GM18511 (cell line): ENCODE results near the gene HOMER2.
A peak's percentile ranks its signal among the peaks of the same experiment; 100 is the strongest.
"Not testable (repeated sequence)": the region's sequence is repeated elsewhere in the genome, so short reads cannot be mapped to it uniquely, and the experiment has no call there.

Source experiments
- ATAC-seq: cut with Tn5 transposase; IDR thresholded peaks from one replicate; pipeline ENCODE4 v1.9.1; 2021; ENCODE audit warnings: mild to moderate bottlenecking, moderate library complexity; ENCODE audit not compliant: unreplicated experiment

The HOMER2 gene

DNA sequence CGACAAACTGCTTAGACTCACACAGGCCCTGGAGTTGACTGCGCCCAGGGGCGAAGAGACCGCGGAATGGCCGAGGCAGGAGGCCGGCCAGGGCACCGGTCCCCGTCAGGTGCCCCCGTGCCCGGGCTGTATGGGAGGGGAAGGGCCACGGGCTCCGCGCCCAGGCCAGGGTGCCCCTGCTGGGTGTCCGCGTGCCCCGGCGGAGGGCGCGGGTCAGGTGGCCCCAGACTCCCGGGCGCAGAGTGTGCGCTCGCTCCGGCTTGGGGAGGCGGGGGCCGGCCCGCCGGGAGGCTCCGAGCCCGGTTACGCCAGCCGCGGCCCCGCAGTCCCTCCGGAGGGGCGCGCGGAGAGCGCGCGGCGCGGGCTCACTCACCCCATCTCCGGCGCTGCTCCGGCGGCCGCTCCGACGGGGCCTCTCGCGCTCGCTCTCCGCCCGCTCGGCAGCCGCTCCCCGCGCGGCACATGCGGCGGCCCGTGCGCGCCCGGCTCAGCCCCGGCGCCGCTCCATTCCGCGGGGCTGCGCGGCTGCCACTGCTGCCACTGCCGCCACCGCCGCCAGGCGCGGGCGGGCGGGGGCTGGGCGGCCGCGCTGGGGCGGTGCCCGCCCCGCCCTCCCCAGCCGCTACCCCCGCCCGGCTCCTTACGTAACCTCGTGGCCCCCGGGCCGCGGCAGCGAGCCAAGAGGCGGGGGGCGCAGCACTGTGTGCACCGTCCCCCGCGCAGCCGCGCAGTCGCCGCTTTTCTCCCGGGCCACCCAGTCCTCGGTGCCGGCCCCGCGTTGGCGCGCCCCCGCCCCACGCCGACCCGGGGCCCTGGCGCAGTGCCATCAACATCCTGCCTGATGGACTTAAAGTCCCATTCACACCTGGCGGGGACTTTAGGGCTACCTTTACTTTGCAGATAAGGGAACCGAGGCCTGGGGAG, at the start of gene HOMER2:
Gene HOMER2 (minus strand): TSS at position 563 of the 924 bp plus-strand sequence. CDS start 185 bp downstream, at position 378.
- ATAC-seq: no peak

DNA sequence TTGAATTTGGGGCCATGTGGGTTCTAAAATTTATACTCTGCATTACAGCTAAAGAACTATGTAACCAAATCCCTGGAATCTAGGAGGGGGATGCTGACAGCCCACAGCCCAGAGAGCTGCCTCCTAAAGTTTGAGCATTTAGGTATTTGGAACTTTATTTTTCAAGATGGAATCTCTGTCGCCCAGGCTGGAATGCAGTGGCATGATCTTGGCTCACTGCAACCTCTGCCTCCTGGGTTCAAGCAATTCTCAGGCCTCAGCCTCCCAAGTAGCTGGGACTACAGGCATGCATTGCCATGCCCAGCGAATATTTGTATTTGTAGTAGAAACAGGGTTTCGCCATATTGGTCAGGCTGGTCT, 48.1 kb upstream of the HOMER2 start:
- not testable (repeated sequence) for ATAC-seq

DNA sequence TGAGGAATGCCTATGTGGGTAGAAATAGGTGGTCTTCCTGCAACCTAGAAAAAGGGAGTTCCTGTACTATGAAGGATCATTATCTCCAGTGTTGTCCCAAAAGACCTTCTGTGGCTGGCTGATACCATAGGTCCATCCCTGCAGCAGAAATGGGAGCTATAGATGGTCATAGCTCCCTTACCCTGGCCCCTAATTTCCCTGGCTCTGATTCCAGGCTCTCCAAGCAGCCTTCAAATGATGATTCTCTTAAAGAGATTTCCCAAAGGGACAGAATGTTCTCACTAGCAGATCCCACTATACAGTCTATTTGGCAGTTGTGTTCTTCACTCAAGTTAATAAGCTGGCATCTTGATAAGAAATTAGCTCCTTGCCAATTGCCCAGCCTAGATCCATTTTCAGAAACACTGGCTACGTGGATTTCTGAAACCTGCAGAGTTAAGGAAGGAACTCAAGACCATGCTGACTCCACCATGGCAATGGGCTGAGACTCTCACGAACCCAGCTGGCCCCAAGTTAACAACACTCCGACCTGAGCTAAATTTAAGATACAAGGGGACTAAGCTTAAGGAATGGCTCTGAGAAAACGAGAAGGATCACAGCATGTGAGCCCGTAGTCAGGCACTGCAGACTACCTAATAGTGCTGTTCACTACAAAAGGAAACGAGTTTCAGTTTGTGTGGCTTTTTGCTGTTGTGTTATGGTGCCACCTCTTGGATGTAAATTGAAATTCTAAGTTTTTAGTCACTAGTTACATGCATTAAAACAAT, 47.6 kb upstream of the HOMER2 start:
- ATAC-seq: peak; percentile 84

DNA sequence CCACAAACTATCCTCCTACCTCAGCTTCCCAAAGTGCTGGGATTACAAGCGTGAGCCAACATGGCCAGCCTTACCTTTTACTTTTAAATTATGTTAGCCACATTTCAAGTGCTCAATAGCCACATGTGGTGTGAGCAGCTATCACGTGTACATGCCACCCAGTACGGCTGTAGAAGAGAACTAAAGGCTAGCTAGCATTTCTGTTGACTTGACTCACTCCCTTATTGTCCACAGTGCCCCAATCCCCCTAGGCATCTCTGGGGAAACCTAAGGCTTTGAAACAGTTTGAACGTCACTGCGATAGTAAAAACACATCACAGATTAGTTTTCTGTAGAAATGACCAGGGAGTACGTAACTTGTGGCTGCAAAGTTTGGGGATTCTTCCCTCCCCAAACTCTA, 46.9 kb upstream of the HOMER2 start:
- ATAC-seq: no peak

DNA sequence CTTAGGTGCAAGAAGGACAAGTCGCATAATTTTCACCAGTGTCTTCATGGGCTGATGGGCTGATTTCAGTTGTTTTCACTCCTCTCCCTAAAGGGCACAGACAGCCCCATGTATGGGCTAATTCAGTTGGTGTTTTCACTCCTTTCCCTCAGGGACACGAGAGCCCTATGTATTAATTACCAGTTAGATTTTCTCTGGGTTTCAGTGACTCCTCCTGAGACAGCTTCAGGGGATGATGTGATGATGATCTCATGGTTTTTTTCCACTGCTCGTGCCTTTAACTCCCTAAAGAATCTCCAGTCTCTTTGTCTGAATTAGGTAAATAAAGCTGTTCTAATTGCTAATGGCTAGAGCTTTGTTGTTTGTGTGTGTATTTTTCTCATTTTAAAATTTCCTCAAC, 43.4 kb upstream of the HOMER2 start:
- ATAC-seq: no peak

DNA sequence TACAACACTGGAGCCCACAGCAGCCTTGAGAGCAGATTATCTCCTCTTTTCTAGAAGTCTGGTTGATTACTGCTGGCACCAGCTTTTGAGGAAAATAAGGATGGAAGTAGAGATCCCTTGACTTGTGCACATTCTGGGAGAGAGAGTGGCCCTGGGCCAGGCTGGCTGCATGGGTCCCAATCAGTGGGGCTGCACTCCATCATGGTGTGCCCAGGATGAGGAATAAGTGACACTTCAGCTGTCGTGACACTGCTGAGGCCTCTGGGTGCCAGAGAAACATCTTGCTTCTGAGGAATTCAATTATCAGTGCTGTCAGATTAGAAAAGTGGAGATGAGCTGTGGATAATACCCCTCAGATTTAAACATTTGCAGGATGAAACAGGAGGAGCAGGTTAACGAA, 42.6 kb upstream of the HOMER2 start:
- ATAC-seq: no peak

DNA sequence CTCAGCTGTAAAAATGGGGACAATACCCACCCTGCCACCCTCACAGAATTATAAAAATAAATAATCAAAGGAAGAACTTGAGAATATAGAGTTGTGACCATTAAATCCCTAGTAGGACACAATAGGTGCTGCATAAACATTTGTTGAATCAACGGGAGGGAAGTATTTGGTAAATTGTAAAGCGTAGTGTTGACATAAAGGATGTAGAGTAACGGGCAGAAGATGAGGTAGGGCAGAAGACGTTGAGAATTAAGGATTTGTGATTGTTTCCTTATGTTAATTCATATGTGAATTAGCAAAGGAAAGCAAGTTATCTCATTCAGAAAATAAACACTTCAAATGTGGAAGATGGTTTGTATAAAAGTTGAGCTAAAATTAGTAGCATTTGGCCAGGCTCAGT, 40.6 kb upstream of the HOMER2 start:
- ATAC-seq: no peak

DNA sequence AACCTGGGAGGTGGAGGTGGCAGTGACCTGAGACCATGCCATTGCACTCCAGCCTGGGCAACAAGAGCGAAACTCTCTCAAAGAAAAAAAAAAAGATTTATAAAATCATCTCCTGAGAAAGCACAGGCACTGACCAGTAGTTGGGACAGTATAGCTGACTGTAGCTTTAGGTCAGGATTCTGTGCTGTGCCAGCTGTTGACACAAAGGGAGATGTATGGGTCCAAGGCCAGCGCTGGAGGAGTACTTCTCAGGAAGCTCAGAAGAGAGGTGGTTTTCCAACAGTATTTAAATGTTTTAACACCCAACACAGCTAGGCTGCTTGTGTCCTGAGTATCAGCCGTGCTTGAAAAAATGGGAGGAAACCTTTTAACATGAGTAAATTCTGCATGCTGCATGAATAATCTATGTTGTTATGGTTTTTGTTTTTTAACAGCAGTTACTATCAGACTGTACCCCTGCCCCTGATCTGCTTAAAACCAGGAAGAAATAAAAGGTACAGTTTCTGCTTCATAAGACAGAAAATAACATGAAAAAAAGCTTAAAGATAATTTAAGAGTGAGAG, 40.0 kb upstream of the HOMER2 start:
- no peak for ATAC-seq

DNA sequence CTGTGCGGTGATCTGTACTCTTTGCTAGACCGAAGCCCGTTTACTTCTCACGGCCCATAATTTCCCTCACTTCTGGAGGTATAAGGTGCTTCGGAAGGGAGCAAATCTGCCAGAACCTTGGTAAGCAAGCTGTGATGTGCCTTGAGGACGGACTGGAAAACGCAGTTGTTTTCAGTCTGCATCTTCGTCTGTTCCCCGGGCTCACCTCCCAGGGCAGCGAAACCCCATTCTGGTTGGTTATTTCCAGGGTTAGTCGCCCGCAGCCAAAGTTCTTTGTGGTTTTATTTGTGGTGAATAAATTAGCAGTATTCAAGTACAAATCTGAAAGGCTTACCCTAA, 33.9 kb upstream of the HOMER2 start:
- ATAC-seq: peak; percentile 16

DNA sequence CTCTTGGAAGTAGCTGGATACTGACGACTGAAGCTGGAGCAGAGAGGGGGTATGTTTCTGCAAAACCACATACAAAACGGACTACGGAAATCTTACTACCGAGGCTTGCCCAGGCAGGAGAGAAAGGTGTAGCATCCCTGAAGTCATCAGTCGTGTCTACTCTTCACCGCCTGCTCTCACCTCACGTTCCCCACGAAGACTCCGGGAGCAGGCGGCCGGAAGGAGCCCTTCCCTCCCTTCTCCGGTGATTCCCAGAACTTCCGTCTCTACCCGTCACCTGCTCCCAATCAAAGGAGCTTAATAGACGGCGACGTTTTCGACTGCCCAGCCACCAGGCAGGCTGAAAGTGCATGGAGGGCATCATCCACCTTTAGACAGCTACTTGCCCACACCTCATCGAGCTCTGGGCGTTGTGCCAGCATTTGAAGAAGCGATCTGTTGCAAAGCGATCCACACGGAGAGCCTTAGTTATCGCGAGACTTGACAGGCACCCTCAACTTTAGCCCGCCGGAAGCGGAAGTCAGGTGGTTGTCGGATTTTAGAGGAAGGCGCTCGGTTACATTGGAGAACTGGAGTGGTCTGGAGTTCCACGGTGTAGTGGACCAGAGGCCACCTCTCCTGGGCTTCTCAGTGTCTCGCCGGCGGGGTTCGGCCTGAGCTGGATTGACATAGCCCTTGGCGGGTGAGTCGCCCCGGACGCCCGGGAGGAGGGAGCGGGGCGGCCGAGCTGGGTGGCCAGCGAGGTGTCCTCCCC, 33.3 kb upstream of the HOMER2 start, which contains the start of gene RAMAC:
Gene RAMAC (plus strand): TSS at position 523 of the 754 bp plus-strand sequence. CDS start 2,809 bp downstream, outside the sequence.
- peak; percentile 96 for ATAC-seq

DNA sequence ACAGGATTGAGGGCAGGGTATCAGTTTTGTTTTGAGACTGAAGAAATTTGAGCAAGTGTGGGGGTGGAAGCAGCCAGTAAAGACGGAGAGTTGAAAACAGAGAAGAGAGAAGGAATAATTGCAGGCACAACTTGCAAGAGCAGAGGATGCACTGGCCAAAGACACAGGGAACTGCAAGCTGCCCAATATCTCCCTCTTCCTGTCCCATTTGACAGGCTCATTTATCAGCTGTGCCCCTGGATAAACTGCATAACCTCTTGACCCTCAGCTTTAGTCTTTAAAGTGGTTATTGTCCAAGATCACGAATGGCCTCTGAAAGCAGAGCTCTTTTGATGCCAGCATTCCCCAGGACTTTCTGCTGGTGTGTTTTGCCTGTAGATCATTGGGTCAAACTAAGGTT, 28.5 kb upstream of the HOMER2 start:
- ATAC-seq: no peak

DNA sequence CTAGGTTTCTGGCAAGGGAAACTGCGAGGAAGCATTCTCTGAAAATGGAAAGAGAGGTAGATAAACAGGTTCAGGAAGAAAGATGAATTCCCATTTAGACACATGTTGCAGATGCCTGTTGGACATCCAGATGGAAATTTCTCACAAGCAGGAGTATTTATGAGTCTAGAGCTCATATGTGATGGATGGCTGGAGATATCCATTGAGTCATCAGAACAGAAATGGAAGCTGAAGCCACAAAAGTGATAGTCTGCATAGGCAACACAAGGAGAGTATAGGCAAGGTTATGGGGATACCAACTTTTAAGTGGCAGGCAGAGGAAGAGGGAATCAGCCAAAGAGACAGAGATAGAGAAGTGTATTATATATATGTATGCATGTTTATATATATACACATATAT, 27.2 kb upstream of the HOMER2 start:
- no peak for ATAC-seq

DNA sequence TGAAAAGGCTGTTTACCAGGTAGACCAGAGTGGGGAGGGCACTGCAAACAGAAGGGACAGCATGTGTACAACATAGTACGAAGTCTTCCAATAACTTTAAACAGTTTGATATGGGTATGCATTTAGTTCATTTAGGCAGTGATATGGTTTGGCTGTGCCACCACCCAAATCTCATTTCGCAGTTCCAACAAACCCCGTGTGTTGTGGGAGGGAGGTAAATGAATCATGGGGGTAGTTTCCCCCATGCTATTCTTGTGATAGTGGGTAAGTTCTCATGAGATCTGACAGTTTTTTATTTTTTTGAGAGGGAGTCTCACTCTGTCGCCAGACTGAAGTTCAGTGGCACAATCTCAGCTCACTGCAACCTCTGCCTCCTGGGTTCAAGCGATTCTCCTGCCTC, 25.9 kb upstream of the HOMER2 start:
- ATAC-seq: no peak

DNA sequence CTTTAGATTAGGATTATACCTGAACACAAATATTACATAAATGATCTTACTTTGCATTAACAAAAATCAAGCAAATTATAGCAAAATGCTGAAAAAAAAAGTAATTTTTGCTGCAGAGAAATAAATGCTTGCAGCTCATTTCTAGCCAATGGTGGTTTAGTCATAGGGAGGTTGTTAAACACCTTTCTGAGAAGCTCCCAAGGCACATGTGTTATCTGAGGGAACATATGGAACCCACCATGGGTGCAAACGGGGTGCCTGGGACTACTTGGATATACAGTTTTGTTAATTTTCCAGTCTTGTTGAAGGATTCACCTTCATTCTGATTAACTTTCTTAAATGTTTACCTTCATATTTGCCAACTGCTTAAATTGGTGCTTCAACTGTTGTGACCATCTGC, 24.6 kb upstream of the HOMER2 start:
- no peak for ATAC-seq

DNA sequence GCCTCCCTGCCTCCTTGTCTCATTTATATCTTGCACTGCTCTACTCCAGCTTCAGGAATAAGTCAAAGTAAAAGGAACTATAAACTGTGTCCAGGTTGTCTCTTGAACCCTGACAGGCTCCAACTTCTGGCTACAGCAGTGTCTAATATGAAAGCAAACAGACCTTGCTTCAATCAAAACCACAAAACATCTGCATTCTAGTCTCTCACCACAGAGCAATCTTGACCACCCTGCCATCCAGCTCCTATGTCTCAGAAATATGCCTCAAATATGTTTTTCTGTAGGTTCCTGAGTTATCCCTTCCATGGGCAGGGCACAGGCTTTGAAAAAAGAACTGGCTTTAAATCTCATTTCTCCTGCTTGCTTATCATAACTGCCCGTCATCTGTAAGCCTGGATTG, 20.5 kb upstream of the HOMER2 start:
- no peak for ATAC-seq

DNA sequence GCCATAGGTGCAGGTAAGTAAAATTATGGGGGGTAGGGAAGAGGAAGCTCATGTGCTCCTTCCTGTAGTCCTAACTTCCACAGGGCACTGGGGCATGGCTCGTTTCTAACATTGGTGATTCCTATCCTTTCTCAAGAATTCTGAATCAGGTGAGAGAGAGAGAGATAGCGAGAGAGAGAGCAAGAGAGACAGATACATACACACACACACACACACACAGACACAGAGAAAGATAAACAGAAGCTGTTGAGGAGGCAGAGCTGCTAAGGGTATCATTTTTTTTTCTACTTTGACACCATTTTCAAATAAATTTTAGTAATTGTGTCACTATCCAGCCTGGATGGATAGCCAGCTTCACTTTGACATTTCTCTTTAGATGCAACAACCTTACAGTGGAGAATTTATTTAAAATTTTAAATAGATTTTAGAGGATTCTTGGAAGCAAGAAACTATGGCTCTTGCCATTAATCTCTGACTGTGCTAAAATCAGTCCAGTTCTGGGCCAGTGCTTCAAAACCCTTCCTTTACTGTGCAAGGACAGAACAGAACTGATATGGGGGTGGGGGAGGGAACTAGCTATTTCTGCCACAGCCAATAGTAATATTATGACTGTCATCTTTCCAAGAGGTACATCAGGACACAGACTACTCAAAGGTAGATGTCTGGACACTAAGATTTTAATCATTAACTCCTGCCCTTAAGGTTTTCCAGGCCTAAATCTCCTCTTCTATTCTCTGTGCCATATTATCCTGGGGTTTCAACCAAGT, 18.9 kb upstream of the HOMER2 start:
- no peak for ATAC-seq

DNA sequence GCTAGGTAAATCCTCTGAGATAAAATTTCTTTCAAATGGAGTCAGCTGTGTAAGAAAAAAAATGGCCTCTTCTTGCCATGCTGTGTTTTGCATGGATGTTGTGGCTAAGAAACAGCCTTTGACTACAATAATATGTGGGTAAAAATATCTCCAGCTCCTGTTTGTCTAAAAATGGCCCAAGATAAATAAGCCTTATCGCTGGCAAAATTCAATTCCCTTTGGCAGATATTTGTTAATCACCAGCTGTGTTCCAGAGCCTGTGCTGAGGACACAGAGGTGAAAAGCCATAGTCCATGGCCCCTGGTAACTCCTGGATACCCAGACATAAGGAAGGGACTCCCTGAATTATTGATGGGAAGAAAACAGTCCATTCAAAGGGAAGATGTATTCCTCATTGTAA, 18.2 kb upstream of the HOMER2 start:
- no peak for ATAC-seq

DNA sequence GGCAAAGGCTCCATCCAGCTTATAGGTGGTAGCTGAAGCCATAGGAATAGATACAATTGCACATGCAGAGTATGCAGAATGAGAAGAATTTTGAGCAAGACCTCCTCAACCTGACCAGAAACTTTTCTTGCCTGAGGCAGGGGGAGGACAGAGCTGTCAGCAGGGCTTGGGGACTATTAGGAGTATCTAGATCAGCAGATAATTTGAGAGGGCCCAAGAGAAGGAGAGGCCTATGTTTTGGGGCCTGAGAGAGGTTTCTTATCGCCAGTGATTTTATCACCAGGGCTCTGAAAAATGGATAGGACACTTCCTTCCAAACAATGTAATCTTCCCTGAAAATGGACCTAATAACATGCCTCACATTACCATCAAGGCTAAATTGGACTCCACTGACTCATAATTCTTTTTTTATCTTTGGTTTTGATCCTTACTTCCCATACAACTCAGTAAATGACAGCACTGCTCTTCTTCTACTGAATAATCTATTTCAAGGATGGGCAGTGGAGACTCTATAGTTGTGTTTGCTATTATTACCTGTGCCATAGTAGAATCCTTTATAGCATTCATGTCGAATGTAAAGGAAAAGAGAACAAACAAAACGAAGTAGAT, 17.7 kb upstream of the HOMER2 start:
- ATAC-seq: no peak

DNA sequence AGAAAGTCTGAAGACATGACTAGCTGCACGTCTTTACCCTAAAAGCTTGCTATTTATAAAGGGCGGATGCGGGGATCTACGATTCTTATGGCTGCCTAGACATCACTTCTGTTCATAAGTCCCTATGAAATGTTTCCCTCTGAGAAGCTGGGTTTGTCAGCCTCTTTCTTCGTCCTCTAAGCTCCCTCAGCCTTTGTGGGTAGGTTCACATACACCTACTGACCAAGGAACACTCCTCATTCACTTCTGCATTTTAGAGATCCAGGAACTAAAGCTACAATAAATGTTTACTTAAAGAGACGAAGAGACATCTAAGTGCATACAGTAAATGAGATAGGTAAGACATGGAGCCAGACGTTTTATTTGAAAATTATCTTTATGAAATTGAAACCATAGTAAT, 16.8 kb upstream of the HOMER2 start:
- no peak for ATAC-seq

DNA sequence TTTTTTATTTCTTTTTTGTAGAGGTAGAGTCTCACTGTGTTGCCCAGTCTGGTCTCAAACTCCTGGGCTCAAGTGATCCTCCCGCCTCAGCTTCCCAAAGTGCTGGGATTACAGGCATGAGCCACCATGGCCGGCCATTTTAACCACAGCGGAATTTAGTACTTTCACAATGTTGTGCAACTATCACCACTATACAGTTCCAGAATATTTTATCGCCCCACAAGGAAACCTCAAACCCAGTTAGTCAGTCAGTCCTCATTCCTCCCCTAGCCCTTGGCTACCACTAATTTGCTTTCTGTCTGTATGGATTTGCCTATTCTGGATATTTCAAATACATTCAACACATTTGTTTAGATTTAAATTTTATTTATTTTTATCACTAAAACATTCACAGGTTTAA, 15.5 kb upstream of the HOMER2 start:
- ATAC-seq: no peak
